H9 (cell line): ENCODE measurements around the gene NAPSA. TPM values are rescaled to one million over a fixed set of nuclear protein-coding genes. Genes with fewer than 3 reads are reported as not detected.

ENCODE experiments used
- DNase-seq: peaks from one replicate; pipeline ENCODE4 v3.0.0-alpha.2; 2017
- H2AFZ ChIP-seq: one replicate; pipeline ENCODE4 v1.6.1; 2013; ENCODE audit warnings: mild to moderate bottlenecking, low read length, control low read depth, moderate library complexity
- H2AK5ac ChIP-seq: 2 replicates; pipeline ENCODE4 v1.6.1; 2013; ENCODE audit warnings: low read length, control low read depth, mixed read lengths; ENCODE audit not compliant: insufficient read length
- H2BK120ac ChIP-seq: one replicate; pipeline ENCODE4 v1.6.1; 2013; ENCODE audit warnings: low read depth, mild to moderate bottlenecking, low read length, control low read depth, inconsistent platforms; ENCODE audit not compliant: poor library complexity, severe bottlenecking
- H2BK12ac ChIP-seq: 2 replicates; pipeline ENCODE4 v1.6.1; 2013; ENCODE audit warnings: low read length, control low read depth, mixed read lengths, low read depth; ENCODE audit not compliant: insufficient read length
- H2BK15ac ChIP-seq: 2 replicates; pipeline ENCODE4 v1.6.1; 2013; ENCODE audit warnings: low read depth, low read length, control low read depth
- H2BK20ac ChIP-seq: one replicate; pipeline ENCODE4 v1.6.1; 2013; ENCODE audit warnings: low read depth, mild to moderate bottlenecking, low read length, control low read depth, inconsistent platforms; ENCODE audit not compliant: poor library complexity, severe bottlenecking
- H2BK5ac ChIP-seq: 2 replicates; pipeline ENCODE4 v1.6.1; 2013; ENCODE audit warnings: low read length, control low read depth, mixed read lengths; ENCODE audit not compliant: insufficient read length
- H3K14ac ChIP-seq: 2 replicates; pipeline ENCODE4 v1.6.1; 2013; ENCODE audit warnings: low read length, control low read depth; ENCODE audit not compliant: insufficient read depth
- H3K18ac ChIP-seq: 2 replicates; pipeline ENCODE4 v1.6.1; 2013; ENCODE audit warnings: low read depth, mild to moderate bottlenecking, mixed read lengths, low read length, control low read depth; ENCODE audit not compliant: insufficient read length
- H3K23ac ChIP-seq: 2 replicates; pipeline ENCODE4 v1.6.1; 2013; ENCODE audit warnings: low read length, control low read depth, mixed read lengths, low read depth; ENCODE audit not compliant: insufficient read length
- H3K23me2 ChIP-seq: 2 replicates; pipeline ENCODE4 v1.6.1; 2013; ENCODE audit warnings: low read depth, mild to moderate bottlenecking, mixed read lengths, low read length, control low read depth; ENCODE audit not compliant: insufficient read length, poor library complexity, severe bottlenecking
- H3K27ac ChIP-seq: 2 replicates; pipeline ENCODE4 v1.5.1; 2013; ENCODE audit warnings: low read length, control low read depth, mixed read lengths, low read depth; ENCODE audit not compliant: insufficient read length
- H3K27me3 ChIP-seq: 2 replicates; pipeline ENCODE4 v1.6.1; 2013; ENCODE audit warnings: low read length, control low read depth, inconsistent platforms; ENCODE audit not compliant: insufficient read depth
- H3K4ac ChIP-seq: 2 replicates; pipeline ENCODE4 v1.6.1; 2013; ENCODE audit warnings: low read depth, mild to moderate bottlenecking, control low read depth, inconsistent platforms, low read length, moderate library complexity
- H3K4me1 ChIP-seq: 2 replicates; pipeline ENCODE4 v1.6.1; 2013; ENCODE audit warnings: low read length, control low read depth, inconsistent platforms; ENCODE audit not compliant: insufficient read depth
- H3K4me2 ChIP-seq: 2 replicates; pipeline ENCODE4 v1.6.1; 2013; ENCODE audit warnings: low read length, control low read depth, mixed read lengths; ENCODE audit not compliant: insufficient read length, insufficient read depth
- H3K56ac ChIP-seq: 2 replicates; pipeline ENCODE4 v1.6.1; 2013; ENCODE audit warnings: low read depth, mild to moderate bottlenecking, mixed read lengths, low read length, control low read depth; ENCODE audit not compliant: insufficient read length
- H3K79me1 ChIP-seq: 2 replicates; pipeline ENCODE4 v1.6.1; 2013; ENCODE audit warnings: low read depth, mild to moderate bottlenecking, moderate library complexity, low read length, control low read depth, inconsistent platforms; ENCODE audit not compliant: insufficient read depth, poor library complexity, severe bottlenecking
- H3K79me2 ChIP-seq: 2 replicates; pipeline ENCODE4 v1.6.1; 2013; ENCODE audit warnings: low read length, control low read depth, inconsistent platforms; ENCODE audit not compliant: insufficient read depth
- H3K9ac ChIP-seq: 2 replicates; pipeline ENCODE4 v1.6.1; 2013; ENCODE audit warnings: low read length, control low read depth, mixed read lengths; ENCODE audit not compliant: insufficient read length; ENCODE audit errors: extremely low read depth
- H3K9me3 ChIP-seq: one replicate; pipeline ENCODE4 v1.6.1; 2013; ENCODE audit warnings: low read depth, low read length, inconsistent platforms; ENCODE audit not compliant: control insufficient read depth
- H3T11ph ChIP-seq: one replicate; pipeline ENCODE4 v1.6.1; 2013; ENCODE audit warnings: mild to moderate bottlenecking, low read length, control low read depth, inconsistent platforms
- H4K20me1 ChIP-seq: one replicate; pipeline ENCODE4 v1.6.1; 2013; ENCODE audit not compliant: control insufficient read depth, insufficient read length, insufficient read depth
- H4K5ac ChIP-seq: 2 replicates; pipeline ENCODE4 v1.6.1; 2013; ENCODE audit warnings: low read depth, mild to moderate bottlenecking, mixed read lengths, low read length, control low read depth; ENCODE audit not compliant: insufficient read length
- H4K8ac ChIP-seq: replicated peaks from 2 replicates; pipeline ENCODE4 v1.6.1; 2013; ENCODE audit warnings: low read length, control low read depth, mixed read lengths, low read depth; ENCODE audit not compliant: insufficient read length
- H4K91ac ChIP-seq: 2 replicates; pipeline ENCODE4 v1.6.1; 2013; ENCODE audit warnings: low read depth, mild to moderate bottlenecking, moderate library complexity, mixed read lengths, low read length, control low read depth; ENCODE audit not compliant: insufficient read length
- H3K27ac Mint-ChIP-seq, 3 experiments: 2 replicates in 2 of 3; 3 replicates in 1 of 3; pipeline ENCODE4 v1.8.0; 2020 to 2021; ENCODE audit warnings: mixed read lengths in 3 of 3, mild to moderate bottlenecking in 1 of 3, moderate library complexity in 1 of 3
- H3K27me3 Mint-ChIP-seq: 2 replicates; pipeline ENCODE4 v1.8.0; 2021; ENCODE audit warnings: low read depth, mild to moderate bottlenecking, moderate library complexity, mixed read lengths
- H3K36me3 Mint-ChIP-seq, 3 experiments: 2 replicates in 2 of 3; 3 replicates in 1 of 3; pipeline ENCODE4 v1.8.0; 2020 to 2021; ENCODE audit warnings: low read depth in 3 of 3, mixed read lengths in 3 of 3; ENCODE audit not compliant: insufficient read depth in 1 of 3
- H3K4me1 Mint-ChIP-seq, 2 experiments: 2 replicates each; pipeline ENCODE4 v1.8.0; 2020; ENCODE audit warnings: mixed read lengths in 2 of 2
- H3K4me3 Mint-ChIP-seq, 2 experiments: 2 replicates in 1 of 2; 3 replicates in 1 of 2; pipeline ENCODE4 v1.8.0; 2020 to 2021; ENCODE audit warnings: mild to moderate bottlenecking in 2 of 2, mixed read lengths in 2 of 2, moderate library complexity in 1 of 2
- H3K9me3 Mint-ChIP-seq, 2 experiments: 2 replicates in 1 of 2; 3 replicates in 1 of 2; pipeline ENCODE4 v1.8.0; 2020; ENCODE audit warnings: mild to moderate bottlenecking in 2 of 2, mixed read lengths in 2 of 2, moderate library complexity in 1 of 2
- CTCF ChIP-seq: fragments of 200-600 bp; sonication (generic); conservative IDR thresholded peaks from 3 replicates; pipeline ENCODE4 v1.8.0; 2021; ENCODE audit warnings: antibody characterized with exemption, mild to moderate bottlenecking
- WGBS: extraction: QIAGEN DNeasy Blood & Tissue Kit; methylation state at CpG from one replicate; pipeline ENCODE4 v1.1.7; 2013; ENCODE audit warnings: missing lambda C conversion rate, low lambda C conversion rate, mixed read lengths; ENCODE audit not compliant: insufficient read length; ENCODE audit errors: extremely low coverage; 5-methylcytosine and 5-hydroxymethylcytosine counted together
- total RNA-seq: library from RNA; stranded (reverse); gene quantifications from 2 replicates; pipeline ENCODE4 v1.2.1, GENCODE V29; 2021

NAPSA gene
- total RNA-seq, 1 experiment from 2014 or later = 0.44 TPM

- WGBS = no CpG with 5 or more reads among the region's 21 CpGs
- peaks cover 12 to 30% of the 10 kb centered on the region in 2 experiments for H3K4me1 Mint-ChIP-seq
- Histone ChIP-seq H2AK5ac (no peak overlapping the region), H4K5ac (no peak overlapping the region), H4K8ac (no peak overlapping the region), H3K14ac (no peak overlapping the region), H2BK20ac (no peak overlapping the region), H3K79me2 (no peaks in the 10 kb centered on the region), H3K79me1 (no peaks in the 10 kb centered on the region), H3K4ac (no peak overlapping the region), H3T11ph (no peak overlapping the region), H4K20me1 (no peaks in the 10 kb centered on the region), H3K27me3 (no peaks in the 10 kb centered on the region), H3K4me2 (no peak overlapping the region), H3K4me1 (no peaks in the 10 kb centered on the region), H3K23ac (no peak overlapping the region), H3K9ac (no peak overlapping the region), H2BK15ac (no peak overlapping the region), H3K27ac (no peak overlapping the region), H2BK120ac (no peak overlapping the region), H3K9me3 (no peaks in the 10 kb centered on the region), H3K18ac (no peak overlapping the region), H2AFZ (no peak overlapping the region), H4K91ac (no peak overlapping the region), H3K23me2 (peaks cover 17% of the 10 kb centered on the region), H2BK5ac (no peak overlapping the region), H3K56ac (no peak overlapping the region), H2BK12ac (no peak overlapping the region)
- H3K9me3 Mint-ChIP-seq = no peaks in the 10 kb centered on the region; a peak in 1 of 5 replicates
- TF ChIP-seq CTCF = no peak
- DNase-seq = no peak
- no peak overlapping the region for H3K4me3 Mint-ChIP-seq
- peaks cover 28% of the 10 kb centered on the region for H3K27me3 Mint-ChIP-seq
- peaks cover 0 to 7% (median under 1%) of the 10 kb centered on the region in 3 experiments; a peak in 5 of 7 replicates for H3K36me3 Mint-ChIP-seq
- no peak overlapping the region; a peak in 1 of 7 replicates for H3K27ac Mint-ChIP-seq
Observed at GRCh38 chr19:50308991-50309390, 56.4 kb downstream of the NAPSA start.

Other genes starting within 250 kb of the NAPSA start
- gene IZUMO2, start 202.4 kb downstream of the NAPSA start, total RNA-seq = 0.81 TPM in 1 of 2 replicates, not detected in the other
- gene MYH14, start 162.0 kb downstream of the NAPSA start, total RNA-seq = 27.7 and 28.6 TPM in 2 replicates
- 15.2 and 17.3 TPM in 2 replicates for gene KCNC3, start 36.3 kb downstream of the NAPSA start, total RNA-seq
- gene NR1H2, start 10.8 kb upstream of the NAPSA start, total RNA-seq = 33.2 and 35.8 TPM in 2 replicates
- 165 and 178 TPM in 2 replicates for gene POLD1, start 18.7 kb upstream of the NAPSA start, total RNA-seq
- 30.2 and 33.3 TPM in 2 replicates for gene SPIB, start 53.3 kb upstream of the NAPSA start, total RNA-seq
- 3.8 and 4.9 TPM in 2 replicates for gene MYBPC2, start 67.3 kb upstream of the NAPSA start, total RNA-seq
- gene EMC10, start 110.9 kb upstream of the NAPSA start, total RNA-seq = 109 and 110 TPM in 2 replicates
- 9.5 and 10.5 TPM in 2 replicates for gene GARIN5A, start 111.2 kb upstream of the NAPSA start, total RNA-seq
- 5.0 and 5.4 TPM in 2 replicates for gene JOSD2, start 145.6 kb upstream of the NAPSA start, total RNA-seq
- not detected in 2 replicates for gene ASPDH, start 148.3 kb upstream of the NAPSA start, total RNA-seq
- 3.7 and 3.8 TPM in 2 replicates for gene LRRC4B, start 202.8 kb upstream of the NAPSA start, total RNA-seq